ENCODE measurements around the gene TMEM140.

GRCh38 chr7:135147341-135147898, 452 bp upstream of the TMEM140 start:
- TF ChIP-seq CTCF (IDR thresholded peaks at IDR 0.05) (no peak), POLR2A (IDR thresholded peaks at IDR 0.05) (no peak)
